A549 (cell line): ENCODE measurements around the gene WHRN. TPM values are rescaled to one million over a fixed set of nuclear protein-coding genes. Genes with fewer than 3 reads are reported as not detected.

Experiments
- ATAC-seq, 2 experiments: fragments of 200-7000 bp in 1 of 2; fragments of >200 bp in 1 of 2; cut with Nextera tagmentation in 1 of 2; cut with Tn5 transposase in 1 of 2; 3 replicates each; pipeline versions ENCODE4 v1.8.0 to v1.9.1; 2018 to 2020; ENCODE audit warnings: mild to moderate bottlenecking in 1 of 2, moderate library complexity in 1 of 2
- CTCF ChIA-PET: fragments of 300-600 bp; sonication (Branson Sonifier 250); formaldehyde crosslinking; extraction: SDS; loops from one replicate; lab custom pipeline; 2021; ENCODE audit warnings: antibody characterized with exemption, inconsistent platforms; lab: Yijun Ruan, JAX
- POLR2A ChIA-PET: fragments of 350-600 bp; formaldehyde crosslinking; extraction: SDS; loops from one replicate; lab custom pipeline; 2021; ENCODE audit warnings: antibody characterized with exemption, inconsistent platforms; lab: Yijun Ruan, JAX
- DNase-seq, 2 experiments: peaks; one replicate each; pipeline versions ENCODE4 v3.0.0 to v3.0.0-alpha.2; 2011 to 2016; ENCODE audit warnings: low read depth in 1 of 2, low spot score in 1 of 2
- FAIRE-seq: peaks from 2 replicates; lab custom pipeline; 2011; peaks lifted over from hg19 to GRCh38; lab: Jason Lieb, UNC
- H3K27ac ChIP-seq, 2 experiments: fragments of >200 bp; sonication (Bioruptor Twin); formaldehyde crosslinking; 3 replicates each; pipeline ENCODE4 v1.5.1; 2016 to 2017
- H3K4me1 ChIP-seq: fragments of >200 bp; sonication (Bioruptor Twin); formaldehyde crosslinking; 3 replicates; pipeline ENCODE4 v1.6.1; 2016
- H3K4me2 ChIP-seq: fragments of >200 bp; sonication (Bioruptor Twin); formaldehyde crosslinking; 3 replicates; pipeline ENCODE4 v1.6.1; 2016
- H3K4me3 ChIP-seq: fragments of >200 bp; sonication (Bioruptor Twin); formaldehyde crosslinking; 3 replicates; pipeline ENCODE4 v1.5.1; 2016
- H3K9me3 ChIP-seq: fragments of >200 bp; sonication (Bioruptor Twin); formaldehyde crosslinking; 3 replicates; pipeline ENCODE4 v1.6.1; 2016
- ATOH8 ChIP-seq: fragments of 250-450 bp; sonication (Bioruptor Pico); IDR thresholded peaks from 2 replicates; pipeline ENCODE4 v1.5.0; 2020; ENCODE audit warnings: low read depth, mild to moderate bottlenecking, moderate library complexity
- CEBPB ChIP-seq, 2 experiments: fragments of >200 bp in 1 of 2; sonication (Bioruptor Twin) in 1 of 2; formaldehyde crosslinking in 1 of 2; IDR thresholded peaks; 2 replicates each; pipeline ENCODE4 v1.6.1; 2012 to 2016
- CHD4 ChIP-seq: fragments of 200-600 bp; sonication (generic); IDR thresholded peaks from 2 replicates; pipeline ENCODE4 v1.6.1; 2016; ENCODE audit warnings: antibody characterized with exemption, mild to moderate bottlenecking, borderline replicate concordance
- EHF ChIP-seq: fragments of 250-450 bp; sonication (Bioruptor Pico); IDR thresholded peaks from 2 replicates; pipeline ENCODE4 v1.5.0; 2020; ENCODE audit warnings: mild to moderate bottlenecking
- ELK1 ChIP-seq: fragments of 150-350 bp; IDR thresholded peaks from 2 replicates; pipeline ENCODE4 v1.6.1; 2014; ENCODE audit warnings: low read depth, mild to moderate bottlenecking, low read length
- EP300 ChIP-seq, 2 experiments: fragments of >200 bp; sonication (Bioruptor Twin); formaldehyde crosslinking; IDR thresholded peaks; 2 replicates in 1 of 2; 3 replicates in 1 of 2; pipeline ENCODE4 v1.6.1; 2016 to 2017
- FOSL2 ChIP-seq, 2 experiments: fragments of 450-650 bp in 1 of 2; fragments of >200 bp in 1 of 2; sonication (Bioruptor Twin) in 1 of 2; formaldehyde crosslinking; IDR thresholded peaks; 2 replicates each; pipeline versions ENCODE4 v1.5.0 to v1.6.1; 2016 to 2020; ENCODE audit warnings: mild to moderate bottlenecking in 1 of 2, moderate library complexity in 1 of 2
- FOXS1 ChIP-seq: fragments of 250-450 bp; sonication (Bioruptor Pico); IDR thresholded peaks from 2 replicates; pipeline ENCODE4 v1.5.0; 2020; ENCODE audit warnings: mild to moderate bottlenecking, moderate library complexity
- HDAC2 ChIP-seq: fragments of 200-600 bp; sonication (generic); IDR thresholded peaks from 2 replicates; pipeline ENCODE4 v1.6.1; 2016
- JUN ChIP-seq, 2 experiments: fragments of >200 bp; sonication (Bioruptor Twin); formaldehyde crosslinking; IDR thresholded peaks; 2 replicates in 1 of 2; 3 replicates in 1 of 2; pipeline ENCODE4 v1.6.1; 2016 to 2017
- JUNB ChIP-seq: fragments of >200 bp; sonication (Bioruptor Twin); formaldehyde crosslinking; IDR thresholded peaks from 2 replicates; pipeline ENCODE4 v1.6.1; 2016
- MAFK ChIP-seq: fragments of 450-650 bp; IDR thresholded peaks from 2 replicates; pipeline ENCODE4 v1.6.1; 2014; ENCODE audit not compliant: partially characterized antibody
- NFE2L2 ChIP-seq: fragments of 150-350 bp; conservative IDR thresholded peaks from 2 replicates; pipeline ENCODE4 v1.6.1; 2014; ENCODE audit warnings: low read length
- NPAS2 ChIP-seq: fragments of 250-450 bp; sonication (Bioruptor Pico); IDR thresholded peaks from 2 replicates; pipeline ENCODE4 v1.8.0; 2022; ENCODE audit warnings: mild to moderate bottlenecking, moderate library complexity, borderline replicate concordance
- PBX3 ChIP-seq: IDR thresholded peaks from 2 replicates; pipeline ENCODE4 v1.6.1; 2012
- POLR2A ChIP-seq: IDR thresholded peaks from 2 replicates; pipeline ENCODE4 v1.6.1; 2012; ENCODE audit warnings: mild to moderate bottlenecking, low read length
- RAD21 ChIP-seq, 2 experiments: fragments of >200 bp in 1 of 2; sonication (Bioruptor Twin) in 1 of 2; formaldehyde crosslinking in 1 of 2; IDR thresholded peaks in 1 of 2; conservative IDR thresholded peaks in 1 of 2; 2 replicates in 1 of 2; 3 replicates in 1 of 2; pipeline ENCODE4 v1.6.1; 2012 to 2018; ENCODE audit warnings: inconsistent platforms in 1 of 2
- RARB ChIP-seq: fragments of 250-450 bp; sonication (Bioruptor Pico); IDR thresholded peaks from 2 replicates; pipeline ENCODE4 v1.8.0; 2021; ENCODE audit warnings: mild to moderate bottlenecking, moderate library complexity
- TFCP2L1 ChIP-seq: fragments of 250-450 bp; sonication (Bioruptor Pico); IDR thresholded peaks from 2 replicates; pipeline ENCODE4 v1.5.0; 2021; ENCODE audit warnings: mild to moderate bottlenecking
- TP53 ChIP-seq: fragments of 250-450 bp; sonication (Bioruptor Pico); IDR thresholded peaks from 2 replicates; pipeline ENCODE4 v1.5.0; 2021; ENCODE audit warnings: mild to moderate bottlenecking, moderate library complexity
- ZSCAN20 ChIP-seq: fragments of 250-450 bp; sonication (Bioruptor Pico); IDR thresholded peaks from 2 replicates; pipeline ENCODE4 v1.8.0; 2022; ENCODE audit warnings: mild to moderate bottlenecking, moderate library complexity
- WGBS: methylation state at CpG from one replicate; pipeline ENCODE4 v1.1.6; 2017; ENCODE audit errors: missing lambda C conversion rate; 5-methylcytosine and 5-hydroxymethylcytosine counted together
- polyA plus RNA-seq, 4 experiments: library from polyadenylated mRNA; depleted of rRNA in 3 of 4; stranded (reverse); fragments of >200 nt; fragmentation: RNase III in 1 of 4; extraction: RNeasy Plus Mini Kit Qiagen cat#74134 plus additional on column Dnase treatment in 1 of 4; gene quantifications; 2 replicates in 3 of 4; 3 replicates in 1 of 4; pipeline ENCODE4 v1.2.3, GENCODE V29; 2011 to 2017
- TF ChIP-seq, protein P1 (sequence below): IDR thresholded peaks from 2 replicates; pipeline ENCODE4 v1.6.1; 2012
- TF ChIP-seq, protein P2 (sequence below): fragments of >200 bp; sonication (Bioruptor Twin); formaldehyde crosslinking; IDR thresholded peaks from 3 replicates; pipeline ENCODE4 v1.5.1; 2016

Gene WHRN
- polyA plus RNA-seq, 2 of the 4 experiments (the other 2 are of a cell fraction) = 1.2 to 3.2 TPM

DNA sequence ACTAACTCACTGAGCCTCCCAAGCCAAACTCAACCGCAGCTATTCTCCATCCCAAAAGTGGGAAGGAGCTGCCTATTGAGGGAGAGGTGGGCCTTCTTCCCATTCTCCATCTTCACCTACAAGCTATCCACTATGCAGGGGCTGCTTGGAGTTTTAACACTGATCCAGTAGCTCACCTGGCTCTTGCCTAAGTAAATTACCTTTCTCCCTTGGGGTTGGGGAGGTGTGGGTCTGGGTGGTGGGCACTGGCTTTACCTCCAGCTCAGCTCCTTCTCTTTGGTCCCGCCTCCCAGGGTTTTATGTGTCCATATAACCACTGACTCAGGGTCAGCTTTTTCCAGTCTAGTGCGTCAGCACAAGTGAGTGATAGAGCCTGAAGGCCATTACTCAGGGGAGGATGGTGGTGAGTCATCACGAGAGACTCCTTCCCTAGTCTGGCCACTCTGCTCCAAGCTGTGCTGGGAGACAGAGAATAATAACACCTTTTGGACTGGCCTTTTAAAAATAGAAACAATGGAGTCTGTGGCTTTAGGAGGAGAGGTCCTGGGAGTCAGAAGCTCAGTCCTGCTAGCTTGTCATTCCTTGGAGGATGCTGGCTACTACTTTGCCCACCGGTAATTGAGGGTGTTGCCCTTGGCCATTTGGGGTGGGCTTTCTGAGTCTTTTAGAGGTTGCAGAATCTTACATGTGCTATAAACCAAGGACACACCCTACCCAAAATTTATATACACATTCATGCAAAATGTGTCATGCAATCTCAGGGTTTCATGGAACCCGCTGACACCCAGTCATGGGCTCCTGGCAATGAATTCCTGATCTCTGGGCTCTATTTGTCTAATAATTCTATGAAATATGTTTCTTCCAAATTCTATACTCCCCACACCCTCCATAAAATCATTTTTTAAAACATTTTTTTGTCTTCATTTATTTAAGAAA, 46.7 kb upstream of the WHRN start:
- DNase-seq = peak; percentile 89 to 97
- CTCF ChIA-PET = interaction anchor here (0.8 to 3.3 kb wide), 10 partner anchors 11 to 358 kb away, joined by 3 to 15 read pairs (median 4); no protein-coding TSS in a partner anchor
- peak overlapping the region; percentile 73 to 86 for H3K27ac ChIP-seq
- no peak for TF ChIP-seq TFCP2L1 (CRISPR knock-in tag)
- no peak for TF ChIP-seq HDAC2
- TF ChIP-seq, protein P1, sequence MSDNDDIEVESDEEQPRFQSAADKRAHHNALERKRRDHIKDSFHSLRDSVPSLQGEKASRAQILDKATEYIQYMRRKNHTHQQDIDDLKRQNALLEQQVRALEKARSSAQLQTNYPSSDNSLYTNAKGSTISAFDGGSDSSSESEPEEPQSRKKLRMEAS = peak; percentile 37; the same call in 1 of the 2 replicates
- no peak for TF ChIP-seq PBX3
- peak; percentile 77 for TF ChIP-seq JUNB
- TF ChIP-seq RARB = no peak
- no peak for TF ChIP-seq CHD4
- peak; percentile 26 to 49; a peak in 1 of 5 replicates for TF ChIP-seq EP300 (IDR thresholded peaks at IDR 0.05)
- no peak for TF ChIP-seq CEBPB (IDR thresholded peaks at IDR 0.05)
- TF ChIP-seq MAFK = peak; percentile 59
- TF ChIP-seq JUN (IDR thresholded peaks at IDR 0.05) = peak; percentile 21 to 34; a peak in 2 of 5 replicates
- no peak for TF ChIP-seq RAD21 (conservative IDR thresholded peaks at IDR 0.05 in 1 of 2, IDR thresholded peaks at IDR 0.05 in 1 of 2)
- TF ChIP-seq FOSL2 (IDR thresholded peaks at IDR 0.05) = peak; percentile 89
- peak; percentile 99 for TF ChIP-seq FOSL2 (CRISPR knock-in tag; IDR thresholded peaks at IDR 0.05)
- no peak for TF ChIP-seq NFE2L2
- no peak overlapping the region for H3K4me3 ChIP-seq
- WGBS = 27% methylated on average over 6 of the region's 6 CpGs
- FAIRE-seq = peak; percentile 68
- peak overlapping the region; percentile 67 for H3K4me2 ChIP-seq
- no peaks in the 10 kb centered on the region for H3K9me3 ChIP-seq
- peaks cover 21% of the 10 kb centered on the region for H3K4me1 ChIP-seq
- POLR2A ChIA-PET = interaction anchor here (0.6 to 3.1 kb wide), 6 partner anchors 12 to 1141 kb away, joined by 3 to 46 read pairs (median 7); partner anchors contain the start of genes ATP6V1G1 and TMEM268
- ATAC-seq = peak; percentile 100

- Histone ChIP-seq H3K4me3 (no peak overlapping the region), H3K4me1 (peaks cover 21% of the 10 kb centered on the region), H3K9me3 (no peaks in the 10 kb centered on the region), H3K4me2 (no peak overlapping the region), H3K27ac (peak overlapping the region in 1 of 2 experiments; percentile 86; a peak in 3 of 6 replicates)
- ATAC-seq (no peak), FAIRE-seq (no peak), DNase-seq (no peak)
- TF ChIP-seq TFCP2L1 (CRISPR knock-in tag) = no peak
- TF ChIP-seq FOXS1 = no peak
- WGBS = 62% methylated on average over 9 of the region's 9 CpGs
- ChIA-PET POLR2A (interaction anchor here (3.1 kb wide), 1 partner anchor 38 kb away, joined by 46 read pairs; the partner anchor contains the start of gene ATP6V1G1), CTCF (interaction anchor here (1.0 to 3.9 kb wide), 11 partner anchors 9 to 440 kb away, joined by 3 to 15 read pairs (median 4); no protein-coding TSS in a partner anchor)
Observed at GRCh38 chr9:114549697-114550330, 44.5 kb upstream of the WHRN start.

DNA sequence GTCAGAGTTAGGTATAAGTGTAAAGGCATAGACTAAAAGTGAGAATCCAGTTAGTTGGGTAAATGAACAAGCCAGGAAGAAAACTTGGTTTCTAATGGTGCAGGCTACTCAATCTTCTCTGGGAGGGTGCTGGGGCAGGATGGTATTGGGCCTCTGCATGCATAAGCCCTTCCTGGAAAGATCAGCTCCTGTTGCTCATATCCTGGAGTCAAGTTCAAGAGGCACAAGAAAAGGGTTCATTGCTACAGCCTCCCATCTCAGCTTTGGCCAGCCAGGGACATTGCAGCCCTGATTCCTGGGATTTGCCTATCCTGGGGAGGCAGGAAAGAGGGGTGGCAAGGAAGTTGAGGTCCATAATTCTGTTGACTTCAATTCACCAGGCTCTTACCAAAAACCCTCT, 41.6 kb upstream of the WHRN start:
- Histone ChIP-seq H3K9me3 (no peaks in the 10 kb centered on the region), H3K4me2 (no peak overlapping the region), H3K27ac (no peak overlapping the region), H3K4me1 (peaks cover 7% of the 10 kb centered on the region), H3K4me3 (no peak overlapping the region)
- DNase-seq (no peak), ATAC-seq (no peak), FAIRE-seq (no peak)
- ChIA-PET POLR2A (interaction anchor here (3.8 kb wide), 1 partner anchor 40 kb away, joined by 22 read pairs; the partner anchor contains the start of gene ATP6V1G1), CTCF (interaction anchor here (0.6 to 1.6 kb wide), 5 partner anchors 9 to 908 kb away, joined by 3 to 8 read pairs (median 3); no protein-coding TSS in a partner anchor)
- TF ChIP-seq ELK1 (no peak), EHF (CRISPR knock-in tag) (no peak), POLR2A (no peak), ZSCAN20 (CRISPR knock-in tag) (no peak), NPAS2 (CRISPR knock-in tag) (no peak), ATOH8 (CRISPR knock-in tag) (no peak), NFE2L2 (no peak), TP53 (no peak)
- TF ChIP-seq, protein P2, sequence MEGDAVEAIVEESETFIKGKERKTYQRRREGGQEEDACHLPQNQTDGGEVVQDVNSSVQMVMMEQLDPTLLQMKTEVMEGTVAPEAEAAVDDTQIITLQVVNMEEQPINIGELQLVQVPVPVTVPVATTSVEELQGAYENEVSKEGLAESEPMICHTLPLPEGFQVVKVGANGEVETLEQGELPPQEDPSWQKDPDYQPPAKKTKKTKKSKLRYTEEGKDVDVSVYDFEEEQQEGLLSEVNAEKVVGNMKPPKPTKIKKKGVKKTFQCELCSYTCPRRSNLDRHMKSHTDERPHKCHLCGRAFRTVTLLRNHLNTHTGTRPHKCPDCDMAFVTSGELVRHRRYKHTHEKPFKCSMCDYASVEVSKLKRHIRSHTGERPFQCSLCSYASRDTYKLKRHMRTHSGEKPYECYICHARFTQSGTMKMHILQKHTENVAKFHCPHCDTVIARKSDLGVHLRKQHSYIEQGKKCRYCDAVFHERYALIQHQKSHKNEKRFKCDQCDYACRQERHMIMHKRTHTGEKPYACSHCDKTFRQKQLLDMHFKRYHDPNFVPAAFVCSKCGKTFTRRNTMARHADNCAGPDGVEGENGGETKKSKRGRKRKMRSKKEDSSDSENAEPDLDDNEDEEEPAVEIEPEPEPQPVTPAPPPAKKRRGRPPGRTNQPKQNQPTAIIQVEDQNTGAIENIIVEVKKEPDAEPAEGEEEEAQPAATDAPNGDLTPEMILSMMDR = no peak
